WTC11 (cell line): ENCODE data around the gene NR5A1. TPM values are rescaled to one million over a fixed set of nuclear protein-coding genes. Genes with fewer than 3 reads are reported as not detected.

Source experiments
- ATAC-seq: fragments of 200-7000 bp; cut with Tn5 transposase; 2 replicates; pipeline ENCODE4 v1.10.0; 2021; ENCODE audit warnings: mild to moderate bottlenecking, moderate library complexity
- CTCF ChIA-PET: fragments of 300-600 bp; sonication (Branson Sonifier 250); formaldehyde crosslinking; loops from one replicate; lab custom pipeline; 2021; ENCODE audit warnings: antibody characterized with exemption; lab: Charles Lee
- POLR2A ChIA-PET: fragments of 350-600 bp; sonication (Branson Sonifier 250); formaldehyde crosslinking; loops from one replicate; lab custom pipeline; 2021; ENCODE audit warnings: antibody characterized with exemption; lab: Charles Lee
- DNase-seq: peaks from one replicate; pipeline ENCODE4 v3.0.0; 2021; ENCODE audit warnings: low spot score
- H3K27ac Mint-ChIP-seq: 2 replicates; pipeline ENCODE4 v1.8.0; 2021; ENCODE audit warnings: mixed read lengths
- H3K27me3 Mint-ChIP-seq: 2 replicates; pipeline ENCODE4 v1.8.0; 2021; ENCODE audit warnings: low read depth, mild to moderate bottlenecking, moderate library complexity, mixed read lengths
- H3K36me3 Mint-ChIP-seq: 2 replicates; pipeline ENCODE4 v1.8.0; 2021; ENCODE audit warnings: mixed read lengths
- H3K4me1 Mint-ChIP-seq: 2 replicates; pipeline ENCODE4 v1.8.0; 2022; ENCODE audit warnings: mixed read lengths
- H3K4me3 Mint-ChIP-seq: 2 replicates; pipeline ENCODE4 v1.8.0; 2021; ENCODE audit warnings: mild to moderate bottlenecking, moderate library complexity, mixed read lengths
- H3K9me3 Mint-ChIP-seq: 2 replicates; pipeline ENCODE4 v1.8.0; 2021; ENCODE audit warnings: mixed read lengths
- AFF4 ChIP-seq: sonication (generic); formaldehyde crosslinking; IDR thresholded peaks from 2 replicates; pipeline ENCODE4 v1.8.1; 2023; ENCODE audit warnings: mild to moderate bottlenecking, missing genetic modification reagents, borderline replicate concordance
- ATF3 ChIP-seq: sonication (generic); formaldehyde crosslinking; conservative IDR thresholded peaks from 2 replicates; pipeline ENCODE4 v1.8.1; 2022; ENCODE audit warnings: mild to moderate bottlenecking, missing genetic modification reagents
- CBFB ChIP-seq: sonication (generic); formaldehyde crosslinking; IDR thresholded peaks from 2 replicates; pipeline ENCODE4 v1.8.1; 2022; ENCODE audit warnings: mild to moderate bottlenecking, low read depth, missing genetic modification reagents
- CDX4 ChIP-seq: fragments of 250-450 bp; sonication (Bioruptor Pico); IDR thresholded peaks from 2 replicates; pipeline ENCODE4 v1.9.0; 2021; ENCODE audit warnings: moderate library complexity, mild to moderate bottlenecking, inconsistent platforms, borderline replicate concordance
- CTCF ChIP-seq: fragments of 200-600 bp; IDR thresholded peaks from 2 replicates; pipeline ENCODE4 v1.8.0; 2022; ENCODE audit warnings: antibody characterized with exemption
- ESRRA ChIP-seq: sonication (generic); formaldehyde crosslinking; IDR thresholded peaks from 2 replicates; pipeline ENCODE4 v1.8.1; 2022; ENCODE audit warnings: mild to moderate bottlenecking, missing genetic modification reagents, borderline replicate concordance
- FOXP4 ChIP-seq: sonication (generic); formaldehyde crosslinking; IDR thresholded peaks from 2 replicates; pipeline ENCODE4 v1.8.0; 2022; ENCODE audit warnings: mild to moderate bottlenecking, missing genetic modification reagents
- GABPB1 ChIP-seq: sonication (generic); formaldehyde crosslinking; IDR thresholded peaks from 2 replicates; pipeline ENCODE4 v1.8.1; 2023; ENCODE audit warnings: mild to moderate bottlenecking, missing genetic modification reagents
- HMGA2 ChIP-seq: fragments of 250-450 bp; sonication (Bioruptor Pico); IDR thresholded peaks from 2 replicates; pipeline ENCODE4 v1.4.0; 2021; ENCODE audit warnings: mild to moderate bottlenecking, moderate library complexity
- MAX ChIP-seq: sonication (generic); formaldehyde crosslinking; IDR thresholded peaks from 2 replicates; pipeline ENCODE4 v1.8.0; 2022; ENCODE audit warnings: mild to moderate bottlenecking, missing genetic modification reagents
- NFATC4 ChIP-seq: fragments of 250-450 bp; sonication (Bioruptor Pico); IDR thresholded peaks from 2 replicates; pipeline ENCODE4 v1.9.0; 2021; ENCODE audit warnings: mild to moderate bottlenecking
- NFE2L1 ChIP-seq: sonication (generic); formaldehyde crosslinking; IDR thresholded peaks from 2 replicates; pipeline ENCODE4 v1.8.1; 2023; ENCODE audit warnings: missing genetic modification reagents
- NFYB ChIP-seq: sonication (generic); formaldehyde crosslinking; conservative IDR thresholded peaks from 2 replicates; pipeline ENCODE4 v1.8.0; 2022; ENCODE audit warnings: low read depth, missing genetic modification reagents
- NR1H2 ChIP-seq: sonication (generic); formaldehyde crosslinking; IDR thresholded peaks from 2 replicates; pipeline ENCODE4 v1.9.0; 2021; ENCODE audit warnings: mild to moderate bottlenecking, moderate library complexity, missing genetic modification reagents
- RORB ChIP-seq: fragments of 250-450 bp; sonication (Bioruptor Pico); IDR thresholded peaks from 2 replicates; pipeline ENCODE4 v1.9.0; 2021; ENCODE audit warnings: mild to moderate bottlenecking
- SP1 ChIP-seq: sonication (generic); formaldehyde crosslinking; conservative IDR thresholded peaks from 2 replicates; pipeline ENCODE4 v1.8.1; 2022; ENCODE audit warnings: missing genetic modification reagents
- STAT6 ChIP-seq: sonication (generic); formaldehyde crosslinking; conservative IDR thresholded peaks from 2 replicates; pipeline ENCODE4 v1.8.1; 2023; ENCODE audit warnings: mild to moderate bottlenecking, low read depth, missing genetic modification reagents, moderate library complexity
- TEAD1 ChIP-seq: sonication (generic); formaldehyde crosslinking; IDR thresholded peaks from 2 replicates; pipeline ENCODE4 v1.8.0; 2022; ENCODE audit warnings: mild to moderate bottlenecking, missing genetic modification reagents
- ZBTB21 ChIP-seq: sonication (generic); formaldehyde crosslinking; IDR thresholded peaks from 2 replicates; pipeline ENCODE4 v1.8.1; 2023; ENCODE audit warnings: mild to moderate bottlenecking, missing genetic modification reagents, borderline replicate concordance
- ZNF317 ChIP-seq: sonication (generic); formaldehyde crosslinking; IDR thresholded peaks from 2 replicates; pipeline ENCODE4 v1.8.1; 2023; ENCODE audit warnings: low read depth, mild to moderate bottlenecking, moderate library complexity, missing genetic modification reagents, borderline replicate concordance
- ZNF512 ChIP-seq: sonication (generic); formaldehyde crosslinking; IDR thresholded peaks from 2 replicates; pipeline ENCODE4 v1.8.1; 2022; ENCODE audit warnings: missing genetic modification reagents, borderline replicate concordance
- ZNF671 ChIP-seq: fragments of 250-450 bp; sonication (Bioruptor Pico); IDR thresholded peaks from 2 replicates; pipeline ENCODE4 v1.8.0; 2021; ENCODE audit warnings: mild to moderate bottlenecking
- total RNA-seq: library from RNA; stranded (reverse); gene quantifications from 3 replicates; pipeline ENCODE4 v1.2.3, GENCODE V29; 2021

NR5A1 gene
- total RNA-seq, 1 experiment from 2014 or later = 0.77 TPM

- no peak for TF ChIP-seq AFF4 (CRISPR knock-in tag)
- TF ChIP-seq HMGA2 (CRISPR knock-in tag) = no peak
- TF ChIP-seq NR1H2 (CRISPR knock-in tag) = no peak
- TF ChIP-seq FOXP4 = no peak
- TF ChIP-seq NFYB (CRISPR knock-in tag) = no peak
- TF ChIP-seq ZNF317 (CRISPR knock-in tag) = no peak
- TF ChIP-seq CTCF = no peak
- TF ChIP-seq CBFB (CRISPR knock-in tag) = no peak
- TF ChIP-seq ESRRA (CRISPR knock-in tag) = no peak
- TF ChIP-seq, all 79 proteins: peak for 0
These were observed 10.7 kb downstream of the NR5A1 start (continued) for GRCh38 chr9:124496463-124496862.

- Mint-ChIP-seq H3K36me3 (no peaks in the 10 kb centered on the region), H3K4me1 (peaks cover 3% of the 10 kb centered on the region; the same call in 1 of the 2 replicates), H3K27ac (peak overlapping the region; percentile 75; the same call in 1 of the 2 replicates), H3K27me3 (peaks cover 8% of the 10 kb centered on the region), H3K4me3 (no peak overlapping the region), H3K9me3 (no peaks in the 10 kb centered on the region)
- no peak for ATAC-seq
- ChIA-PET POLR2A (no interaction called here), CTCF (interaction anchor here (0.9 kb wide), 1 partner anchor 41 kb away, joined by 3 read pairs; no protein-coding TSS in a partner anchor)
- TF ChIP-seq ZNF671 (CRISPR knock-in tag) (no peak), STAT6 (no peak), MAX (CRISPR knock-in tag) (no peak), ZBTB21 (CRISPR knock-in tag) (no peak), NFATC4 (CRISPR knock-in tag) (no peak), SP1 (CRISPR knock-in tag) (no peak), ZNF317 (CRISPR knock-in tag) (no peak), ATF3 (no peak), ZNF512 (CRISPR knock-in tag) (no peak), NFE2L1 (CRISPR knock-in tag) (no peak), GABPB1 (no peak), TEAD1 (no peak), CDX4 (CRISPR knock-in tag) (no peak), RORB (CRISPR knock-in tag) (no peak)
- no peak for DNase-seq
These were observed 11.1 kb downstream of the NR5A1 start for GRCh38 chr9:124496075-124496449.
